Astrocyte (in vitro differentiated cells and primary cell): ENCODE data around the gene LMNTD2. TPM values are rescaled to one million over a fixed set of nuclear protein-coding genes. Genes with fewer than 3 reads are reported as not detected.

Experiments
- DNase-seq: peaks from one replicate; pipeline ENCODE4 v3.0.0-alpha.2; 2010; ENCODE audit warnings: low read depth
- FAIRE-seq: peaks from 2 replicates; lab custom pipeline; 2011; peaks lifted over from hg19 to GRCh38; lab: Jason Lieb, UNC
- H2AFZ ChIP-seq: 2 replicates; pipeline ENCODE4 v1.6.0; 2012; ENCODE audit warnings: low read depth, low read length, inconsistent platforms
- H3K27ac ChIP-seq: 2 replicates; pipeline ENCODE4 v1.5.1; 2011; ENCODE audit warnings: low read depth, low read length, inconsistent platforms
- H3K27me3 ChIP-seq: 2 replicates; pipeline ENCODE4 v1.6.0; 2011; ENCODE audit warnings: low read length, inconsistent platforms; ENCODE audit not compliant: insufficient read depth
- H3K36me3 ChIP-seq: 2 replicates; pipeline ENCODE4 v1.5.1; 2011; ENCODE audit warnings: low read length, inconsistent platforms; ENCODE audit not compliant: insufficient read depth
- H3K4me1 ChIP-seq: 2 replicates; pipeline ENCODE4 v1.5.1; 2011; ENCODE audit warnings: low read length, inconsistent platforms; ENCODE audit not compliant: insufficient read depth
- H3K4me2 ChIP-seq: 2 replicates; pipeline ENCODE4 v1.6.0; 2012; ENCODE audit warnings: low read length, inconsistent platforms
- H3K4me3 ChIP-seq: 2 replicates; pipeline ENCODE4 v1.5.1; 2011; ENCODE audit warnings: low read depth, mild to moderate bottlenecking, low read length, inconsistent platforms; ENCODE audit not compliant: insufficient read depth
- H3K79me2 ChIP-seq: 2 replicates; pipeline ENCODE4 v1.6.0; 2012; ENCODE audit warnings: mild to moderate bottlenecking, low read length, inconsistent platforms; ENCODE audit not compliant: insufficient read depth
- H3K9ac ChIP-seq: 2 replicates; pipeline ENCODE4 v1.6.0; 2012; ENCODE audit warnings: mild to moderate bottlenecking, low read length, inconsistent platforms
- H3K9me3 ChIP-seq: 2 replicates; pipeline ENCODE4 v1.5.1; 2012; ENCODE audit warnings: low read depth, mild to moderate bottlenecking, low read length, inconsistent platforms; ENCODE audit not compliant: insufficient read depth
- H4K20me1 ChIP-seq: 2 replicates; pipeline ENCODE4 v1.6.0; 2012; ENCODE audit warnings: low read length, inconsistent platforms; ENCODE audit not compliant: insufficient read depth
- H3K27ac Mint-ChIP-seq: one replicate; pipeline ENCODE4 v1.8.0; 2021; ENCODE audit warnings: mild to moderate bottlenecking, mixed read lengths; ENCODE audit not compliant: unreplicated experiment
- H3K27me3 Mint-ChIP-seq: one replicate; pipeline ENCODE4 v1.8.0; 2021; ENCODE audit warnings: low read depth, mixed read lengths; ENCODE audit not compliant: unreplicated experiment
- H3K36me3 Mint-ChIP-seq: one replicate; pipeline ENCODE4 v1.8.0; 2021; ENCODE audit warnings: low read depth, mixed read lengths; ENCODE audit not compliant: unreplicated experiment
- H3K4me1 Mint-ChIP-seq: one replicate; pipeline ENCODE4 v1.8.0; 2021; ENCODE audit warnings: low read depth, mixed read lengths; ENCODE audit not compliant: unreplicated experiment
- H3K4me3 Mint-ChIP-seq: one replicate; pipeline ENCODE4 v1.8.0; 2021; ENCODE audit warnings: mild to moderate bottlenecking, moderate library complexity, mixed read lengths; ENCODE audit not compliant: unreplicated experiment
- H3K9me3 Mint-ChIP-seq: one replicate; pipeline ENCODE4 v1.8.0; 2021; ENCODE audit warnings: mild to moderate bottlenecking, mixed read lengths; ENCODE audit not compliant: unreplicated experiment
- CTCF ChIP-seq: IDR thresholded peaks from 2 replicates; pipeline ENCODE4 v1.5.1; 2011; ENCODE audit warnings: low read depth, mild to moderate bottlenecking, inconsistent platforms, low read length, moderate library complexity; ENCODE audit not compliant: insufficient read depth
- EZH2 ChIP-seq: IDR thresholded peaks from 2 replicates; pipeline ENCODE4 v1.6.1; 2012; ENCODE audit warnings: mild to moderate bottlenecking, low read length, inconsistent platforms; ENCODE audit not compliant: insufficient read depth
- total RNA-seq: library from RNA; stranded (reverse); gene quantifications from 2 replicates; pipeline ENCODE4 v1.2.1, GENCODE V29; 2021

LMNTD2 gene
- total RNA-seq, 1 donor from 2014 or later = 2.8 TPM

- no peak for TF ChIP-seq CTCF
- TF ChIP-seq EZH2 = no peak
- H3K27ac ChIP-seq = no peak overlapping the region
- peaks cover 41% of the 10 kb centered on the region for H3K36me3 ChIP-seq
Measured at GRCh38 chr11:605286-606129, 45.0 kb upstream of the LMNTD2 start.

GRCh38 chr11:603154-603553 is 42.6 kb upstream of the LMNTD2 start:
- DNase-seq (no peak), FAIRE-seq (no peak)
- Histone ChIP-seq H3K4me3 (no peak overlapping the region), H3K4me1 (peaks cover 4% of the 10 kb centered on the region), H3K27me3 (no peaks in the 10 kb centered on the region), H4K20me1 (peaks cover 56% of the 10 kb centered on the region), H3K79me2 (peaks cover 22% of the 10 kb centered on the region), H3K27ac (no peak overlapping the region), H3K36me3 (peaks cover 45% of the 10 kb centered on the region), H3K4me2 (no peak overlapping the region), H3K9ac (no peak overlapping the region), H2AFZ (no peak overlapping the region), H3K9me3 (no peaks in the 10 kb centered on the region)
- no peak for TF ChIP-seq CTCF
- TF ChIP-seq EZH2 = no peak
- no peak overlapping the region for H3K27ac Mint-ChIP-seq
- no peaks in the 10 kb centered on the region for H3K4me1 Mint-ChIP-seq
- no peaks in the 10 kb centered on the region for H3K9me3 Mint-ChIP-seq
- H3K4me3 Mint-ChIP-seq = no peak overlapping the region
- H3K36me3 Mint-ChIP-seq = peaks cover 10% of the 10 kb centered on the region
- no peaks in the 10 kb centered on the region for H3K27me3 Mint-ChIP-seq

More at GRCh38 chr11:605286-606129, 45.0 kb upstream of the LMNTD2 start:
- no peaks in the 10 kb centered on the region for H3K27me3 Mint-ChIP-seq
- H3K4me1 Mint-ChIP-seq = no peaks in the 10 kb centered on the region
- peaks cover 56% of the 10 kb centered on the region for H4K20me1 ChIP-seq
- H3K4me3 Mint-ChIP-seq = no peak overlapping the region
- H3K4me2 ChIP-seq = no peak overlapping the region
- H3K9me3 Mint-ChIP-seq = no peaks in the 10 kb centered on the region
- H3K9ac ChIP-seq = peak overlapping the region; percentile 23
- H3K27ac Mint-ChIP-seq = no peak overlapping the region
- no peak for DNase-seq
- FAIRE-seq = no peak
- peaks cover 17% of the 10 kb centered on the region for H3K79me2 ChIP-seq
- H2AFZ ChIP-seq = no peak overlapping the region
- no peaks in the 10 kb centered on the region for H3K9me3 ChIP-seq
- no peaks in the 10 kb centered on the region for H3K27me3 ChIP-seq
- H3K36me3 Mint-ChIP-seq = peaks cover 12% of the 10 kb centered on the region
- H3K4me3 ChIP-seq = no peak overlapping the region
- peaks cover 4% of the 10 kb centered on the region for H3K4me1 ChIP-seq
